Peyer's patch (tissue), 4 donors: ENCODE results near the gene CACNG4.

Experiments used
- POLR2A ChIP-seq, 2 donors: fragments of 450-650 bp; IDR thresholded peaks; one replicate each; pipeline ENCODE4 v1.5.1; 2017; ENCODE audit warnings: antibody characterized with exemption in 2 of 2, mild to moderate bottlenecking in 2 of 2, moderate library complexity in 2 of 2
- TF ChIP-seq, protein P1 (sequence below), 6 experiments: fragments of 450-650 bp in 4 of 6; fragments of 200-600 bp in 2 of 6; sonication (generic) in 1 of 6; IDR thresholded peaks; one replicate each; pipeline ENCODE4 v1.5.1; 2017 to 2019; ENCODE audit warnings: antibody characterized with exemption in 6 of 6, mild to moderate bottlenecking in 3 of 6, moderate library complexity in 1 of 6

- TF ChIP-seq POLR2A (IDR thresholded peaks at IDR 0.05): no peak
- TF ChIP-seq, protein P1, sequence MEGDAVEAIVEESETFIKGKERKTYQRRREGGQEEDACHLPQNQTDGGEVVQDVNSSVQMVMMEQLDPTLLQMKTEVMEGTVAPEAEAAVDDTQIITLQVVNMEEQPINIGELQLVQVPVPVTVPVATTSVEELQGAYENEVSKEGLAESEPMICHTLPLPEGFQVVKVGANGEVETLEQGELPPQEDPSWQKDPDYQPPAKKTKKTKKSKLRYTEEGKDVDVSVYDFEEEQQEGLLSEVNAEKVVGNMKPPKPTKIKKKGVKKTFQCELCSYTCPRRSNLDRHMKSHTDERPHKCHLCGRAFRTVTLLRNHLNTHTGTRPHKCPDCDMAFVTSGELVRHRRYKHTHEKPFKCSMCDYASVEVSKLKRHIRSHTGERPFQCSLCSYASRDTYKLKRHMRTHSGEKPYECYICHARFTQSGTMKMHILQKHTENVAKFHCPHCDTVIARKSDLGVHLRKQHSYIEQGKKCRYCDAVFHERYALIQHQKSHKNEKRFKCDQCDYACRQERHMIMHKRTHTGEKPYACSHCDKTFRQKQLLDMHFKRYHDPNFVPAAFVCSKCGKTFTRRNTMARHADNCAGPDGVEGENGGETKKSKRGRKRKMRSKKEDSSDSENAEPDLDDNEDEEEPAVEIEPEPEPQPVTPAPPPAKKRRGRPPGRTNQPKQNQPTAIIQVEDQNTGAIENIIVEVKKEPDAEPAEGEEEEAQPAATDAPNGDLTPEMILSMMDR (IDR thresholded peaks at IDR 0.05): no peak
These were observed 13.5 kb upstream of the CACNG4 start for GRCh38 chr17:66950886-66951604.
